Measurements from ENCODE around the gene TSTD1. TPM values are rescaled to one million over a fixed set of nuclear protein-coding genes. Genes with fewer than 3 reads are reported as not detected.
"Not testable (repeated sequence)": the region's sequence is repeated elsewhere in the genome, so short reads cannot be mapped to it uniquely, and the experiment has no call there.

Gene TSTD1
- total RNA-seq, 1 donor from 2014 or later: 29.3 TPM

- DNase-seq: no peak
Measured at GRCh38 chr1:161008869-161009510, 29.8 kb downstream of the TSTD1 start.

- no peak for DNase-seq
Measured at GRCh38 chr1:161007369-161007768, 31.4 kb downstream of the TSTD1 start.

GRCh38 chr1:161006563-161006962, 32.2 kb downstream of the TSTD1 start:
- DNase-seq: no peak

GRCh38 chr1:161001525-161001924, 37.2 kb downstream of the TSTD1 start:
- no peak for DNase-seq

- no peak for DNase-seq
Measured at GRCh38 chr1:161000736-161001480, 37.9 kb downstream of the TSTD1 start.

- DNase-seq: no peak
Measured at GRCh38 chr1:160999376-160999775, 39.4 kb downstream of the TSTD1 start.

GRCh38 chr1:160997323-160998038, 41.3 kb downstream of the TSTD1 start:
- DNase-seq: no peak

- DNase-seq: no peak
Measured at GRCh38 chr1:160996178-160996577, 42.6 kb downstream of the TSTD1 start.

GRCh38 chr1:160993544-160994193, 45.1 kb downstream of the TSTD1 start:
- peak; percentile 24 for DNase-seq

- not testable (repeated sequence) for DNase-seq
Measured at GRCh38 chr1:160992036-160992435, 46.7 kb downstream of the TSTD1 start.

Small RNA genes lying within 50 kb of the gene (small RNA-seq; reads per million reads assigned to genes)
- not detected for gene AL591806.2 (ENCODE audit: low replicate concordance)

Other genes with a start within 250 kb of the TSTD1 start
- gene LY9, start 242.8 kb downstream of the TSTD1 start, total RNA-seq: 0.89 TPM
- gene CD244, start 176.1 kb downstream of the TSTD1 start, total RNA-seq: 0.49 TPM
- gene ITLN1, start 153.8 kb downstream of the TSTD1 start, total RNA-seq: 0.49 TPM
- gene ITLN2, start 84.2 kb downstream of the TSTD1 start, total RNA-seq: not detected
- 42.1 TPM for gene F11R, start 17.8 kb downstream of the TSTD1 start, total RNA-seq
- gene USF1, start 7.0 kb upstream of the TSTD1 start, total RNA-seq: 48.7 TPM
- gene ARHGAP30, start 30.9 kb upstream of the TSTD1 start, total RNA-seq: 7.9 TPM
- gene NECTIN4, start 50.6 kb upstream of the TSTD1 start, total RNA-seq: 49.6 TPM
- gene KLHDC9, start 59.4 kb upstream of the TSTD1 start, total RNA-seq: not detected
- 25.4 TPM for gene PFDN2, start 79.1 kb upstream of the TSTD1 start, total RNA-seq
- gene NIT1, start 79.1 kb upstream of the TSTD1 start, total RNA-seq: 19.3 TPM
- gene DEDD, start 93.7 kb upstream of the TSTD1 start, total RNA-seq: 18.7 TPM
- 74.5 TPM for gene UFC1, start 115.0 kb upstream of the TSTD1 start, total RNA-seq
- 8.4 TPM for gene USP21, start 120.5 kb upstream of the TSTD1 start, total RNA-seq
- gene PPOX, start 127.5 kb upstream of the TSTD1 start, total RNA-seq: 16.7 TPM
- gene B4GALT3, start 138.5 kb upstream of the TSTD1 start, total RNA-seq: 15.6 TPM
- gene ADAMTS4, start 160.1 kb upstream of the TSTD1 start, total RNA-seq: 6.8 TPM
- gene NDUFS2, start 163.4 kb upstream of the TSTD1 start, total RNA-seq: 103 TPM
- gene FCER1G, start 176.3 kb upstream of the TSTD1 start, total RNA-seq: 12.4 TPM
- not detected for gene APOA2, start 184.7 kb upstream of the TSTD1 start, total RNA-seq
- 5.6 TPM for gene TOMM40L, start 187.1 kb upstream of the TSTD1 start, total RNA-seq
- not detected for gene NR1I3, start 199.2 kb upstream of the TSTD1 start, total RNA-seq
- 1.8 TPM for gene PCP4L1, start 219.8 kb upstream of the TSTD1 start, total RNA-seq

Measured in skin of body (tissue), 3 donors.